HEK293 (cell line): ENCODE data around the gene SMARCB1.

Source experiments
- CTCF ChIA-PET: fragments of 350-600 bp; formaldehyde crosslinking; extraction: SDS; loops from one replicate; lab custom pipeline; 2021; ENCODE audit warnings: antibody characterized with exemption; lab: Yijun Ruan, JAX
- POLR2A ChIA-PET: fragments of 300-600 bp; formaldehyde crosslinking; extraction: SDS; loops from one replicate; lab custom pipeline; 2020; ENCODE audit warnings: antibody characterized with exemption, inconsistent platforms; lab: Yijun Ruan, JAX
- H3K27ac ChIP-seq: fragments of 200-500 bp; sonication (Bioruptor generic); 2 replicates; pipeline ENCODE4 v1.5.1; 2014; ENCODE audit warnings: low read depth, low read length, control low read depth, inconsistent platforms; ENCODE audit errors: extremely low read depth
- H3K36me3 ChIP-seq, 2 experiments: fragments of 200-500 bp in 1 of 2; sonication (Bioruptor generic) in 1 of 2; 1 replicate in 1 of 2; 2 replicates in 1 of 2; pipeline ENCODE4 v1.5.1; 2014 to 2017; ENCODE audit warnings: inconsistent platforms in 2 of 2, low read length in 2 of 2; ENCODE audit not compliant: control insufficient read depth in 2 of 2, insufficient read depth in 1 of 2
- H3K4me1 ChIP-seq: fragments of 200-500 bp; sonication (Bioruptor generic); 2 replicates; pipeline ENCODE4 v1.5.1; 2014; ENCODE audit warnings: mild to moderate bottlenecking, low read length, inconsistent platforms; ENCODE audit not compliant: control insufficient read depth, insufficient read depth
- H3K4me3 ChIP-seq: 2 replicates; pipeline ENCODE4 v1.5.1; 2011; ENCODE audit warnings: low read depth, mild to moderate bottlenecking, control low read depth, low read length, moderate library complexity
- H3K9me3 ChIP-seq: fragments of 200-500 bp; sonication (Bioruptor generic); 2 replicates; pipeline ENCODE4 v1.5.1; 2014; ENCODE audit warnings: low read depth, low read length, inconsistent platforms; ENCODE audit not compliant: control insufficient read depth, insufficient read depth
- PATZ1 ChIP-seq: fragments of 450-650 bp; formaldehyde crosslinking; IDR thresholded peaks from 2 replicates; pipeline ENCODE4 v1.5.1; 2016; ENCODE audit warnings: missing biosample characterization, missing genetic modification characterization
- PRDM10 ChIP-seq: fragments of 450-650 bp; formaldehyde crosslinking; IDR thresholded peaks from 2 replicates; pipeline ENCODE4 v1.5.1; 2016; ENCODE audit warnings: missing biosample characterization, missing genetic modification characterization
- PRDM6 ChIP-seq: fragments of 450-650 bp; formaldehyde crosslinking; IDR thresholded peaks from 2 replicates; pipeline ENCODE4 v1.5.1; 2017; ENCODE audit warnings: missing biosample characterization, missing genetic modification characterization
- SCRT2 ChIP-seq: fragments of 450-650 bp; formaldehyde crosslinking; IDR thresholded peaks from 2 replicates; pipeline ENCODE4 v1.5.1; 2016; ENCODE audit warnings: missing biosample characterization, missing genetic modification characterization
- ZBTB10 ChIP-seq: fragments of 450-650 bp; formaldehyde crosslinking; IDR thresholded peaks from 2 replicates; pipeline ENCODE4 v1.5.1; 2016; ENCODE audit warnings: missing biosample characterization, missing genetic modification characterization
- ZNF146 ChIP-seq: fragments of 450-650 bp; formaldehyde crosslinking; IDR thresholded peaks from 2 replicates; pipeline ENCODE4 v1.5.1; 2016; ENCODE audit warnings: missing biosample characterization, missing genetic modification characterization
- ZNF155 ChIP-seq: fragments of 450-650 bp; formaldehyde crosslinking; IDR thresholded peaks from 2 replicates; pipeline ENCODE4 v1.5.1; 2016; ENCODE audit warnings: missing biosample characterization, missing genetic modification characterization
- ZNF221 ChIP-seq: fragments of 450-650 bp; formaldehyde crosslinking; IDR thresholded peaks from 2 replicates; pipeline ENCODE4 v1.5.1; 2017; ENCODE audit warnings: missing biosample characterization, missing genetic modification characterization, borderline replicate concordance
- ZNF324 ChIP-seq: fragments of 450-650 bp; formaldehyde crosslinking; IDR thresholded peaks from 2 replicates; pipeline ENCODE4 v1.5.1; 2016; ENCODE audit warnings: missing biosample characterization, missing genetic modification characterization
- ZNF426 ChIP-seq: fragments of 450-650 bp; formaldehyde crosslinking; IDR thresholded peaks from 2 replicates; pipeline ENCODE4 v1.5.1; 2017; ENCODE audit warnings: missing biosample characterization, missing genetic modification characterization, mild to moderate bottlenecking, inconsistent platforms, moderate library complexity
- ZNF629 ChIP-seq: fragments of 450-650 bp; formaldehyde crosslinking; IDR thresholded peaks from 2 replicates; pipeline ENCODE4 v1.5.1; 2017; ENCODE audit warnings: missing biosample characterization, missing genetic modification characterization
- ZNF645 ChIP-seq: fragments of 450-650 bp; formaldehyde crosslinking; IDR thresholded peaks from 2 replicates; pipeline ENCODE4; 2016; ENCODE audit warnings: missing biosample characterization, missing genetic modification characterization
- ZNF658 ChIP-seq: fragments of 450-650 bp; formaldehyde crosslinking; IDR thresholded peaks from 2 replicates; pipeline ENCODE4; 2016; ENCODE audit warnings: missing biosample characterization, missing genetic modification characterization
- ZNF76 ChIP-seq: fragments of 450-650 bp; formaldehyde crosslinking; IDR thresholded peaks from 2 replicates; pipeline ENCODE4; 2016; ENCODE audit warnings: low read depth, missing biosample characterization, missing genetic modification characterization, borderline replicate concordance
- ZNF837 ChIP-seq: fragments of 450-650 bp; formaldehyde crosslinking; IDR thresholded peaks from 2 replicates; pipeline ENCODE4 v1.5.1; 2016; ENCODE audit warnings: missing biosample characterization, missing genetic modification characterization

SMARCB1 gene

GRCh38 chr22:23784215-23784732, 2.5 kb upstream of the SMARCB1 start:
- no peak for TF ChIP-seq PRDM6 (tag by site-specific recombination)
- TF ChIP-seq ZNF645 (tag by site-specific recombination), result no peak
- no peak for TF ChIP-seq ZNF324 (tag by site-specific recombination)
- TF ChIP-seq ZNF146 (tag by site-specific recombination), result no peak
- no peak for TF ChIP-seq ZNF76 (tag by site-specific recombination)
- TF ChIP-seq ZNF155 (tag by site-specific recombination), result no peak
- TF ChIP-seq ZBTB10 (tag by site-specific recombination), result no peak
- no peak for TF ChIP-seq ZNF837 (tag by site-specific recombination)
- TF ChIP-seq ZNF658 (tag by site-specific recombination), result no peak
- TF ChIP-seq PATZ1 (tag by site-specific recombination), result no peak
- no peak for TF ChIP-seq ZNF629 (tag by site-specific recombination)
- no peak for TF ChIP-seq SCRT2 (tag by site-specific recombination)
- TF ChIP-seq ZNF426, result no peak
- TF ChIP-seq ZNF221 (tag by site-specific recombination), result no peak
- no peak for TF ChIP-seq PRDM10 (tag by site-specific recombination)
- TF ChIP-seq, all 188 proteins: peak for 0
- H3K36me3 ChIP-seq, result peaks cover 2 to 4% of the 10 kb centered on the region in 2 experiments; a peak in 2 of 3 replicates
- H3K9me3 ChIP-seq, result no peaks in the 10 kb centered on the region
- H3K27ac ChIP-seq, result no peak overlapping the region
- H3K4me1 ChIP-seq, result peaks cover 6% of the 10 kb centered on the region
- H3K4me3 ChIP-seq, result no peak overlapping the region
- CTCF ChIA-PET, result no interaction called here
- POLR2A ChIA-PET, result no interaction called here
